OCI-LY1 (cell line): ENCODE measurements around the gene CARD8.

ENCODE experiments used
- H2AFZ ChIP-seq: fragments of 200-600 bp; sonication (generic), shearing (Covaris generic); 2 replicates; pipeline ENCODE4 v1.6.0; 2014; ENCODE audit warnings: antibody characterized with exemption, mild to moderate bottlenecking, low read length
- H3F3A ChIP-seq: fragments of 200-600 bp; sonication (generic), shearing (Covaris generic); 2 replicates; pipeline ENCODE4 v1.6.0; 2014; ENCODE audit warnings: mild to moderate bottlenecking, antibody characterized with exemption, low read length, moderate library complexity; ENCODE audit not compliant: insufficient read depth
- H3K27ac ChIP-seq: fragments of 200-600 bp; sonication (generic); 2 replicates; pipeline ENCODE4 v1.5.1; 2014; ENCODE audit warnings: low read length, mixed run types, mild to moderate bottlenecking, low read depth; ENCODE audit not compliant: poor library complexity, severe bottlenecking
- H3K27me3 ChIP-seq: fragments of 200-600 bp; sonication (generic); 2 replicates; pipeline ENCODE4 v1.6.0; 2014; ENCODE audit warnings: antibody characterized with exemption, mild to moderate bottlenecking, low read length, moderate library complexity; ENCODE audit not compliant: insufficient read depth
- H3K36me3 ChIP-seq: fragments of 200-600 bp; sonication (generic); 2 replicates; pipeline ENCODE4 v1.6.1; 2014; ENCODE audit warnings: mild to moderate bottlenecking, antibody characterized with exemption, low read length, moderate library complexity, mixed read lengths; ENCODE audit not compliant: insufficient read depth
- H3K4me1 ChIP-seq: fragments of 200-600 bp; sonication (generic); 2 replicates; pipeline ENCODE4 v1.5.1; 2014; ENCODE audit warnings: mild to moderate bottlenecking, low read length, moderate library complexity; ENCODE audit not compliant: insufficient read depth, severe bottlenecking
- H3K4me2 ChIP-seq: fragments of 200-600 bp; sonication (generic), shearing (Covaris generic); 2 replicates; pipeline ENCODE4 v1.6.1; 2014; ENCODE audit warnings: low read length
- H3K4me3 ChIP-seq: fragments of 200-600 bp; sonication (generic); 2 replicates; pipeline ENCODE4 v1.5.1; 2014; ENCODE audit warnings: low read length, low read depth, mild to moderate bottlenecking, mixed read lengths; ENCODE audit not compliant: poor library complexity, severe bottlenecking
- H3K79me2 ChIP-seq: fragments of 200-600 bp; shearing (Covaris generic); 2 replicates; pipeline ENCODE4 v1.6.1; 2016; ENCODE audit warnings: mixed run types, low read length, mixed read lengths; ENCODE audit not compliant: insufficient read depth
- H3K9ac ChIP-seq: fragments of 200-600 bp; sonication (generic), shearing (Covaris generic); 2 replicates; pipeline ENCODE4 v1.6.1; 2014; ENCODE audit warnings: mild to moderate bottlenecking, low read length, mixed read lengths
- H3K9me2 ChIP-seq: fragments of 200-600 bp; sonication (generic), shearing (Covaris generic); 2 replicates; pipeline ENCODE4 v1.6.1; 2014; ENCODE audit warnings: low read depth, mild to moderate bottlenecking, low read length, mixed read lengths
- H3K9me3 ChIP-seq: fragments of 200-600 bp; shearing (Covaris generic); 2 replicates; pipeline ENCODE4 v1.6.1; 2014; ENCODE audit warnings: low read length, mixed read lengths
- H4K20me1 ChIP-seq: fragments of 200-600 bp; sonication (generic), shearing (Covaris generic); 2 replicates; pipeline ENCODE4 v1.6.0; 2016; ENCODE audit warnings: mild to moderate bottlenecking, low read length; ENCODE audit not compliant: insufficient read depth
- EZH2 ChIP-seq: fragments of 200-600 bp; sonication (generic), shearing (Covaris generic); IDR thresholded peaks from 2 replicates; pipeline ENCODE4 v1.8.0; 2017; ENCODE audit warnings: borderline replicate concordance, mixed run types, mild to moderate bottlenecking, antibody characterized with exemption, low read length, moderate library complexity, mixed read lengths
- TF ChIP-seq, protein P1 (sequence below): fragments of 200-600 bp; sonication (generic), shearing (Covaris generic); IDR thresholded peaks from 2 replicates; pipeline ENCODE4 v1.5.1; 2017; ENCODE audit warnings: mild to moderate bottlenecking, antibody characterized with exemption, low read length, moderate library complexity, mixed read lengths

Gene CARD8

DNA sequence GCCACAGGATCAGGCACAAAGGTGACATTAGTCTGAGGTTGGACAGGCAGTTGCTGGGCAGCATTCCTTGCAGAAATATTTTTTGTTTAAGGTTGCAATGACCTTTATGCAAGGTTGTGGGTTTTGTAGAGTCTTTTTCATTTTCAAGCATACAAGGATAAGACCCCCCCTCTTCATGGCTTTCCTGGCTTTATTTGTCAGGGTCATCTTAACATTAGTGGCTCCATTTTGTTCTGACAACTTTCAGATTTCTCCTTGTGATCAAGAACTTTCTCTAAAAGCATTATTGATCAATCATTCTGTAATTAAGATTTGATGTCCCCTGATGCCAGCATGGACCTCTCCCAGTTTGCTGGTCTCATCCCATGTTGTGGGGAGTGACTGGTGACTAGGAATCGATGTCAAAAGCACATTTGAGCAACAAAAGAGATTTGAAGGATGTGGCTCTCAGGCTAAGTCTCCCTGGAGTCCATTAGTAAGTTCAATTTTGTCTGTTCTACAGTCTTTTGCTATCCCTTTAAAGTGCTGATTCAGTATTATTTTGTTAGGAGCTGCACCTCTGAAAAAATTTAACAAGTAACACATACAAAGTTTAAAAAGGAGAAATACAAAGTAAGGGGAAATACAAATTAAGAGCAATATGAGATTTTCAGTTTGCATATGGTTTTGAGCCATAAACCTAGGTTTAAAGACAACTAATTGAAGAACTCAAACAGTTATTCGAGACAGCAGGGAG, 5.3 kb downstream of the CARD8 start:
- peak overlapping the region; percentile 95 for H3K4me2 ChIP-seq
- H2AFZ ChIP-seq, result no peak overlapping the region
- H3K36me3 ChIP-seq, result peaks cover 38% of the 10 kb centered on the region
- no peaks in the 10 kb centered on the region for H3K27me3 ChIP-seq
- H3F3A ChIP-seq, result peaks cover 10% of the 10 kb centered on the region
- H3K27ac ChIP-seq, result peak overlapping the region; percentile 95
- no peak for TF ChIP-seq EZH2
- TF ChIP-seq, protein P1, sequence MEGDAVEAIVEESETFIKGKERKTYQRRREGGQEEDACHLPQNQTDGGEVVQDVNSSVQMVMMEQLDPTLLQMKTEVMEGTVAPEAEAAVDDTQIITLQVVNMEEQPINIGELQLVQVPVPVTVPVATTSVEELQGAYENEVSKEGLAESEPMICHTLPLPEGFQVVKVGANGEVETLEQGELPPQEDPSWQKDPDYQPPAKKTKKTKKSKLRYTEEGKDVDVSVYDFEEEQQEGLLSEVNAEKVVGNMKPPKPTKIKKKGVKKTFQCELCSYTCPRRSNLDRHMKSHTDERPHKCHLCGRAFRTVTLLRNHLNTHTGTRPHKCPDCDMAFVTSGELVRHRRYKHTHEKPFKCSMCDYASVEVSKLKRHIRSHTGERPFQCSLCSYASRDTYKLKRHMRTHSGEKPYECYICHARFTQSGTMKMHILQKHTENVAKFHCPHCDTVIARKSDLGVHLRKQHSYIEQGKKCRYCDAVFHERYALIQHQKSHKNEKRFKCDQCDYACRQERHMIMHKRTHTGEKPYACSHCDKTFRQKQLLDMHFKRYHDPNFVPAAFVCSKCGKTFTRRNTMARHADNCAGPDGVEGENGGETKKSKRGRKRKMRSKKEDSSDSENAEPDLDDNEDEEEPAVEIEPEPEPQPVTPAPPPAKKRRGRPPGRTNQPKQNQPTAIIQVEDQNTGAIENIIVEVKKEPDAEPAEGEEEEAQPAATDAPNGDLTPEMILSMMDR, result no peak
- H3K79me2 ChIP-seq, result peaks cover 41% of the 10 kb centered on the region
- H3K4me1 ChIP-seq, result peaks cover 51% of the 10 kb centered on the region
- no peaks in the 10 kb centered on the region for H3K9me2 ChIP-seq
- no peaks in the 10 kb centered on the region for H4K20me1 ChIP-seq
- no peaks in the 10 kb centered on the region for H3K9me3 ChIP-seq
- peak overlapping the region; percentile 94; the same call in 1 of the 2 replicates for H3K9ac ChIP-seq
- no peak overlapping the region for H3K4me3 ChIP-seq

DNA sequence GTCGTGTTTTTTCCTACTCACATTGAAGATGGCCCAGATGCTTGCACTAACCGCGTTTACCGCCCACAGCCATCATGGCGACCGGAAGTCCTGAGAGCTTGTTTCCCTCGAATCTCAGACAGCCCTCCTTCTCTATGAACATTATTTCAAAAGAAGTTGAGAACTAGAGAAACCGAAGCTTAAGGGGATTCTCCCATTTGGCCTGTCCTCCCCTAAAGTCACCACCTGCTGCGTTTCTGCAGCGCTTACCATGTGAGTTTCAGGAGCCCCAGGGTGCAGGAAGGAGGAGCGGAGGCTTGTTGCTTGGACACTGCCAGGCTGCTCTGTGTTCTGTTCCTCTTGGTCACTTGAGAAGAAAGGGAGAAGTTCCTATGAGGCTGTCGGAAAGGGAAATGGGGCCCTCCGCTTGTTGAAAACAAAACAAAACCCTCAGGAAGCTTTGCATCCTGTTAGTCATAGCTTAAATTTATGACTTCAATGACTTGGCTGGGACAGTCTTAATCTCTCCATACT, 6.2 kb downstream of the CARD8 start:
- Histone ChIP-seq H3K9me3 (no peaks in the 10 kb centered on the region), H3K4me2 (peak overlapping the region; percentile 95), H4K20me1 (no peaks in the 10 kb centered on the region), H3K27ac (peak overlapping the region; percentile 95), H3K4me1 (peaks cover 50% of the 10 kb centered on the region), H3K4me3 (peak overlapping the region; percentile 68), H3K36me3 (peaks cover 46% of the 10 kb centered on the region), H3K9ac (peak overlapping the region; percentile 94), H3K79me2 (peaks cover 41% of the 10 kb centered on the region), H3F3A (peaks cover 10% of the 10 kb centered on the region), H3K27me3 (no peaks in the 10 kb centered on the region), H2AFZ (peak overlapping the region; percentile 89), H3K9me2 (no peaks in the 10 kb centered on the region)
- TF ChIP-seq EZH2, result no peak
- TF ChIP-seq, protein P1, result no peak

DNA sequence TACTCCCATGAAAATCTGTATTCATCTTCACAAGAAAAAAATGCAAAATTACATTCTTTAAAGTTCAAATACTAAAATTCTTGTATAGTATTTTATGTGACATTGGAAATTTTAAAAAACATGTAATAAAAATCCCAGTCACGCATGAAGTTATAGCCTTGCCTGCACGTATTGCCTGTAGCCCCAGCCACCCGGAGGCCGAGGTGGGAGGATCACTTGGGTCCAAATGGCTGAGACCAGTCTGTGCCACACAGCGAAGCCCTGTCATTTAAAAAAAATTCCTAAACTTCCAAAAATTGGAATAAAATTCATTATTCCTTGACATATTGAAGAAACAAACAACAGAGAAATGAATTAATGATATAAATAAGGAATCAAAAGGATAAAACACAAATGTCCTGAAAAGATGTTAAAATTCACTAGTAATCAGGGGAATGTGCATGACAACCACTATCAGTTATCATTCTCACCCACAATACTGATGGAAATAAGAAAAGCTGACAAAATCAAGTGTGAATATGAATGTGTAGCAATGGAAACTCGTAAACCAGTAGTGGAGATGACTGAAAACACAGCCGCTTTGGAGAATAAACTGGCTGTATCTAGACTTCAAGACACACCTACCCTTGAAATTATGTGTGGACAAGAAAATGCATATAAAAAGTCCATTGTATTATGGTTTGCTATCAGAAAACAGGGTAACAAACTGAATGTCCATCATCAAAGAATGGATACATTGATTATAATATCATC, 7.5 kb downstream of the CARD8 start:
- H3K27ac ChIP-seq, result peak overlapping the region; percentile 95
- no peaks in the 10 kb centered on the region for H4K20me1 ChIP-seq
- no peaks in the 10 kb centered on the region for H3K27me3 ChIP-seq
- H3K4me3 ChIP-seq, result peak overlapping the region; percentile 68
- no peaks in the 10 kb centered on the region for H3K9me2 ChIP-seq
- peaks cover 31% of the 10 kb centered on the region for H3K79me2 ChIP-seq
- H3K36me3 ChIP-seq, result peaks cover 43% of the 10 kb centered on the region
- H3F3A ChIP-seq, result peaks cover 10% of the 10 kb centered on the region
- peak overlapping the region; percentile 94 for H3K9ac ChIP-seq
- no peak overlapping the region; the same call in 1 of the 2 replicates for H2AFZ ChIP-seq
- TF ChIP-seq, protein P1, result no peak
- TF ChIP-seq EZH2, result no peak
- no peaks in the 10 kb centered on the region for H3K9me3 ChIP-seq
- peaks cover 40% of the 10 kb centered on the region for H3K4me1 ChIP-seq
- peak overlapping the region; percentile 95 for H3K4me2 ChIP-seq
